Measurements from ENCODE around the gene CCSER1. TPM values are rescaled to one million over a fixed set of nuclear protein-coding genes. Genes with fewer than 3 reads are reported as not detected.
"Not testable (repeated sequence)": the region's sequence is repeated elsewhere in the genome, so short reads cannot be mapped to it uniquely, and the experiment has no call there.

CCSER1 gene
- total RNA-seq, 1 experiment from 2014 or later = 0.05 TPM

DNA sequence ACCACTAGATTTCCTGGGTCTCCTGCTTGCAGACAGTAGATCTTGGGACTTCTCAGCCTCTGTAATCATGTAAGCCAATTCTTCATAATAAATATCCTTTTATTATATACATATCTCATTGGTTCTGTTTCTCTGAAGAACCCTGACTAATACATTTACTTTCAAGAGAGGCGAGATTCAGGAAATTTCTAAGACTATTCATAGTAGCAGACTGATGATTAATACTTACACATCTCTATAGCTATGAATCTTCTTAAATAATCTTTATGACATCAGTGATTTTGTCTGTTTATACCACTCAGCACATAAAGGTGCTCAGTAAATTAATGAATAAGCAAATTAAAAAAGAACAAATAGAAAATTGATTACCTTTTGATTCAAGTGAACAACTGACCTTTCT, 1494.3 kb downstream of the CCSER1 start:
- Histone ChIP-seq H3K4me3 (ENCODE audit: low read depth in 2 of 2, low read length in 2 of 2) (no peak overlapping the region), H3K36me3 (ENCODE audit: control insufficient read depth, insufficient read depth, low read length) (no peaks in the 10 kb centered on the region), H3K27me3 (ENCODE audit: control insufficient read depth, insufficient read depth, low read length) (no peaks in the 10 kb centered on the region), H3K27ac (ENCODE audit: low read length) (no peak overlapping the region), H3K9me3 (ENCODE audit: control insufficient read depth, insufficient read depth, low read depth, low read length) (no peaks in the 10 kb centered on the region), H3K4me1 (ENCODE audit: control insufficient read depth, insufficient read depth, low read length) (no peaks in the 10 kb centered on the region)
- ChIA-PET POLR2A (no interaction called here), CTCF (no interaction called here)
- in situ Hi-C loops (cut with HindIII; ENCODE audit: low pct_unique_long_range_greater_than_20kb, low sequenced_read_pairs) (no loop called here), intact Hi-C loops (cut with micrococcal nuclease; ENCODE audit: unreplicated experiment) (no loop called here)
- TF ChIP-seq TCF7L2 (IDR thresholded peaks at IDR 0.05; ENCODE audit: low read depth, low read length) (no peak), SIN3A (IDR thresholded peaks at IDR 0.05; ENCODE audit: borderline replicate concordance, insufficient read depth, low read depth, low read length) (no peak), POLR2AphosphoS5 (IDR thresholded peaks at IDR 0.05; ENCODE audit: low read depth, low read length) (no peak)
- TF ChIP-seq, protein P1, sequence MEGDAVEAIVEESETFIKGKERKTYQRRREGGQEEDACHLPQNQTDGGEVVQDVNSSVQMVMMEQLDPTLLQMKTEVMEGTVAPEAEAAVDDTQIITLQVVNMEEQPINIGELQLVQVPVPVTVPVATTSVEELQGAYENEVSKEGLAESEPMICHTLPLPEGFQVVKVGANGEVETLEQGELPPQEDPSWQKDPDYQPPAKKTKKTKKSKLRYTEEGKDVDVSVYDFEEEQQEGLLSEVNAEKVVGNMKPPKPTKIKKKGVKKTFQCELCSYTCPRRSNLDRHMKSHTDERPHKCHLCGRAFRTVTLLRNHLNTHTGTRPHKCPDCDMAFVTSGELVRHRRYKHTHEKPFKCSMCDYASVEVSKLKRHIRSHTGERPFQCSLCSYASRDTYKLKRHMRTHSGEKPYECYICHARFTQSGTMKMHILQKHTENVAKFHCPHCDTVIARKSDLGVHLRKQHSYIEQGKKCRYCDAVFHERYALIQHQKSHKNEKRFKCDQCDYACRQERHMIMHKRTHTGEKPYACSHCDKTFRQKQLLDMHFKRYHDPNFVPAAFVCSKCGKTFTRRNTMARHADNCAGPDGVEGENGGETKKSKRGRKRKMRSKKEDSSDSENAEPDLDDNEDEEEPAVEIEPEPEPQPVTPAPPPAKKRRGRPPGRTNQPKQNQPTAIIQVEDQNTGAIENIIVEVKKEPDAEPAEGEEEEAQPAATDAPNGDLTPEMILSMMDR (IDR thresholded peaks at IDR 0.05) = no peak
- TF ChIP-seq, protein P2, sequence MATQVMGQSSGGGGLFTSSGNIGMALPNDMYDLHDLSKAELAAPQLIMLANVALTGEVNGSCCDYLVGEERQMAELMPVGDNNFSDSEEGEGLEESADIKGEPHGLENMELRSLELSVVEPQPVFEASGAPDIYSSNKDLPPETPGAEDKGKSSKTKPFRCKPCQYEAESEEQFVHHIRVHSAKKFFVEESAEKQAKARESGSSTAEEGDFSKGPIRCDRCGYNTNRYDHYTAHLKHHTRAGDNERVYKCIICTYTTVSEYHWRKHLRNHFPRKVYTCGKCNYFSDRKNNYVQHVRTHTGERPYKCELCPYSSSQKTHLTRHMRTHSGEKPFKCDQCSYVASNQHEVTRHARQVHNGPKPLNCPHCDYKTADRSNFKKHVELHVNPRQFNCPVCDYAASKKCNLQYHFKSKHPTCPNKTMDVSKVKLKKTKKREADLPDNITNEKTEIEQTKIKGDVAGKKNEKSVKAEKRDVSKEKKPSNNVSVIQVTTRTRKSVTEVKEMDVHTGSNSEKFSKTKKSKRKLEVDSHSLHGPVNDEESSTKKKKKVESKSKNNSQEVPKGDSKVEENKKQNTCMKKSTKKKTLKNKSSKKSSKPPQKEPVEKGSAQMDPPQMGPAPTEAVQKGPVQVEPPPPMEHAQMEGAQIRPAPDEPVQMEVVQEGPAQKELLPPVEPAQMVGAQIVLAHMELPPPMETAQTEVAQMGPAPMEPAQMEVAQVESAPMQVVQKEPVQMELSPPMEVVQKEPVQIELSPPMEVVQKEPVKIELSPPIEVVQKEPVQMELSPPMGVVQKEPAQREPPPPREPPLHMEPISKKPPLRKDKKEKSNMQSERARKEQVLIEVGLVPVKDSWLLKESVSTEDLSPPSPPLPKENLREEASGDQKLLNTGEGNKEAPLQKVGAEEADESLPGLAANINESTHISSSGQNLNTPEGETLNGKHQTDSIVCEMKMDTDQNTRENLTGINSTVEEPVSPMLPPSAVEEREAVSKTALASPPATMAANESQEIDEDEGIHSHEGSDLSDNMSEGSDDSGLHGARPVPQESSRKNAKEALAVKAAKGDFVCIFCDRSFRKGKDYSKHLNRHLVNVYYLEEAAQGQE (IDR thresholded peaks at IDR 0.05; ENCODE audit: insufficient read depth in 1 of 2, low read depth in 2 of 2, low read length in 1 of 2) = no peak
- no peak for DNase-seq (ENCODE audit: low read depth, low spot score)
- ATAC-seq = no peak
- no TSS peak for BruUV-seq (replicated peaks)

DNA sequence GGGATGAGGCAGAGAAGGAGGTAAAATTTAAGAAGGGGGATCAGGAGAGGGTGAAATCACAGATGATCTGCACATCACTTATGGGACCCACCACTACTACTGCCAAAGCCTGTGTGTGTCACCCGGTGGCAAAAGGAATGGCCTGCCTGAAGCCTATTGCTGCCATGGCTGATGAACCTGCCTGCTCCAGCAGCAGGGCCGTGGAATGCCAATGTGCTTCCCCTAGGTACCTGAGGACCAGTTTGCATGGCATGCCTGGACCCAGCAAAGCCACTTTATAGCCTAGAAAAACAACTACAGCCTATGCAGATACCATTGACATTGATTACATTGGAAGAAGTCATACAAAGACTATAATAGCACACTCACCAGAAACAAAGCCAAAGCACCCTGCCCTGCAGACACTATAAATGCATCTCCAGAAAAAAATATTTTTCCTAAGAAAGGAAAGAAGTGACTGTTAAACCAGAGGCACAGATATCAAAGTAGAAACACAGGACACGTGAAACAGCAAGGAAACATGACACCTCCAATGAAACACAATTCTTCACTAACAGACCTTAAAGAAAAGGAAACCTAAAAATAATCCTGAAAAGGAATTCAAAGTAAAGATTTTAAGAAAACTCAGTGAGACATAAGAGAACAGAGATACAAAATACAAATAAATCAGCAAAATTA, 1495.9 kb downstream of the CCSER1 start:
- intact Hi-C loops (cut with micrococcal nuclease; ENCODE audit: unreplicated experiment) = no loop called here
- no peaks in the 10 kb centered on the region for H3K27me3 ChIP-seq (ENCODE audit: control insufficient read depth, insufficient read depth, low read length)
- H3K9me3 ChIP-seq (ENCODE audit: control insufficient read depth, insufficient read depth, low read depth, low read length) = no peaks in the 10 kb centered on the region
- H3K4me3 ChIP-seq (ENCODE audit: low read depth in 2 of 2, low read length in 2 of 2) = no peak overlapping the region
- no peaks in the 10 kb centered on the region for H3K4me1 ChIP-seq (ENCODE audit: control insufficient read depth, insufficient read depth, low read length)
- DNase-seq (ENCODE audit: low read depth, low spot score) = no peak
- no peaks in the 10 kb centered on the region for H3K36me3 ChIP-seq (ENCODE audit: control insufficient read depth, insufficient read depth, low read length)
- TF ChIP-seq POLR2AphosphoS5 (IDR thresholded peaks at IDR 0.05; ENCODE audit: low read depth, low read length) = no peak
- TF ChIP-seq, protein P2 (IDR thresholded peaks at IDR 0.05; ENCODE audit: insufficient read depth in 1 of 2, low read depth in 2 of 2, low read length in 1 of 2) = no peak
- no TSS peak for BruUV-seq (replicated peaks)
- POLR2A ChIA-PET = no interaction called here
- in situ Hi-C loops (cut with HindIII; ENCODE audit: low pct_unique_long_range_greater_than_20kb, low sequenced_read_pairs) = no loop called here
- no peak for ATAC-seq
- H3K27ac ChIP-seq (ENCODE audit: low read length) = no peak overlapping the region
- CTCF ChIA-PET = no interaction called here

DNA sequence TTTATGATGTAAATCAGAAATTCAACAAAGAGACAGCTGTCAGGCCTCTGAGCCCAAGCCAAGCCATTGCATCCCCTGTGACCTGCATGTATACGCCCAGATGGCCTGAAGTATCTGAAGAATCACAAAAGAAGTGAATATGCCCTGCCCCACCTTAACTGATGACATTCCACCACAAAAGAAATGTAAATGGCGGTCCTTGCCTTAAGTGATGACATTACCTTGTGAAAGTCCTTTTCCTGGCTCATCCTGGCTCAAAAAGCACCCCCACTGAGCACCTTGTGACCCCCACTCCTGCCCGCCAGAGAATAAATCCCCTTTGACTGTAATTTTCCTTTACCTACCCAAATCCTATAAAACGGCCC, 1496.4 kb downstream of the CCSER1 start:
- CTCF ChIA-PET; ATAC-seq; in situ Hi-C loops (cut with HindIII; ENCODE audit: low pct_unique_long_range_greater_than_20kb, low sequenced_read_pairs): not testable (repeated sequence)

More for the DNA sequence above, 1496.4 kb downstream of the CCSER1 start:
- DNase-seq (ENCODE audit: low read depth, low spot score); POLR2A ChIA-PET; H3K36me3 ChIP-seq (ENCODE audit: control insufficient read depth, insufficient read depth, low read length); H3K27ac ChIP-seq (ENCODE audit: low read length); H3K9me3 ChIP-seq (ENCODE audit: control insufficient read depth, insufficient read depth, low read depth, low read length); intact Hi-C loops (cut with micrococcal nuclease; ENCODE audit: unreplicated experiment); BruUV-seq (replicated peaks); H3K4me3 ChIP-seq (ENCODE audit: low read depth in 2 of 2, low read length in 2 of 2); H3K27me3 ChIP-seq (ENCODE audit: control insufficient read depth, insufficient read depth, low read length); H3K4me1 ChIP-seq (ENCODE audit: control insufficient read depth, insufficient read depth, low read length): not testable (repeated sequence)
